ENCODE results near the gene GAS7.

Gene GAS7

GRCh38 chr17:9890124-9890523 lies 308.3 kb downstream of the GAS7 start:
- no peak for DNase-seq (ENCODE audit: low spot score)

DNA sequence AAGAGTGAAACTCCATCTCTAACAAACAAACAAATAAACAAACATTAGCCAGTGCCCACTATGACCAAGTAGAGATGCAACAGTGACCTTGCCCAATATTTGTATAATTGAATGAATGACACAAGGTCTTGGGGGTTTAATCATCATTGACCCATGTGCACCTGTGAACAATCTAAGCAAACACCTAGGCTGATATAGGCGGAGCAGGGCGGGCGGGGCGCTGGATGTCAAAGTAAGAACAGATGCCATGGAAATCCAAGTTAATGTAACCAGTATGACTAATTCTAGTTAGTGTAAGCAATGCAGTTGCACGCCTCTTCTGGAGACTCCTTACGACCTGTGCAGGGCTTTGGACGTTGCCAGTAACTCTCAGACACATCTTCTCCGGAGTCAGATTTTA lies 310.9 kb downstream of the GAS7 start:
- DNase-seq (ENCODE audit: low spot score), result no peak

- peak; percentile 41 for DNase-seq (ENCODE audit: low spot score)
These were observed 312.1 kb downstream of the GAS7 start for GRCh38 chr17:9886141-9886930.

- no peak for DNase-seq (ENCODE audit: low spot score)
These were observed 315.0 kb downstream of the GAS7 start for GRCh38 chr17:9883451-9883850.

- DNase-seq (ENCODE audit: low spot score), result peak; percentile 52
These were observed 317.8 kb downstream of the GAS7 start for GRCh38 chr17:9880582-9880999.

DNA sequence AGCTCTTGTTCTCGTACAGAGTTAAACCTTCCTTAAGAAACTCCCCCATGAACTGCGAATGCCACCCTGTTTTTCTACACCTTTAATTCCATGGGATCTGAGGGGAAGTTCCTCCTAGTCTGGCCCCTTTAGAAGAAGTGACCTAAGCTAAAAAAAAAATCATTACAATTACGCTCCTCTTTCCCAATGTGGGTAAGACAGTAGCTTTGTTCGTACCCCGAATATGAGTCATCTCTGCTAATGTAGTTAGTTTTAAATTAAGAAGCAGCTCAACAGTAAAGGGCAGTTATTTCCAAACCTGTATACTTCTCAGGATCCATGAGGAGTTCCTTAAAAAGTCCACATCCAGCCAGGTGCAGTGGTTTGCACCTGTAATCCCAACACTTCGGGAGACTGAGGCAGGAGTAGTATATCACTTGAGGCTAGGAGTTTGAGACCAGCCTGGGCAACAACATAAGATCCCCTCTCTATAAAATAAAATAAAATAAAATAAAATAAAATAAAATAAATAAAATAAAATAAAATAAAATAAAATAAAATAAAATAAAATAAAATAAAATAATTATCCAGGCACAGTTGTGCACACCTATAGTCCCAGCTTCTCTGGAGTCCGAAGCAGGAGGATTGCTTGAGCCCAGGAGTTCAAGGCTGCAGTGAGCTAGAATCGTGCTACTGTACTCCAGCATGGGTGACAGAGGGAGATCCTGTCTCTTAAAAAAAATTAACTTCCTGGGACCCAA lies 319.4 kb downstream of the GAS7 start:
- no peak for DNase-seq (ENCODE audit: low spot score)

- DNase-seq (ENCODE audit: low spot score), result peak; percentile 51
These were observed 320.1 kb downstream of the GAS7 start for GRCh38 chr17:9878356-9878755.

DNA sequence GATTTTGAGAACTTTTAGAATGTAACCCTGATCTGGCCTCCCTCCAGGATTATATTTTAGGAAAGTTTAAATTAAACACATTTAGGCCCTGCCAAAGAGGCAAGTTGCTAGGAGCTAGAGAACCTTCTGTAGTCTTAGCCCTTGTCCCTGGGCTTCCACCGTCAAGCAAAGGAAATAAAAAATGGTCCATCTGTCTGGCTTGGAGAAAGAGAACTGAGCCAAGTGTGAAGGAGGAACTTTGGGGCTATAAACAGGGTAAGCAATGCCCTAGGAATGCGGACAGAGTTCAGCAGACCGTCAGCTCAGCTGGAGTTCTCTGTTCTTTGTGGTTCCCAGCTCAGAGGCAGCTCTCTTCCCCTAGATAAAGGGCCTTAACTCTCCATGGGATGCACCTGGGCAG lies 323.0 kb downstream of the GAS7 start:
- DNase-seq (ENCODE audit: low spot score), result peak; percentile 40

DNA sequence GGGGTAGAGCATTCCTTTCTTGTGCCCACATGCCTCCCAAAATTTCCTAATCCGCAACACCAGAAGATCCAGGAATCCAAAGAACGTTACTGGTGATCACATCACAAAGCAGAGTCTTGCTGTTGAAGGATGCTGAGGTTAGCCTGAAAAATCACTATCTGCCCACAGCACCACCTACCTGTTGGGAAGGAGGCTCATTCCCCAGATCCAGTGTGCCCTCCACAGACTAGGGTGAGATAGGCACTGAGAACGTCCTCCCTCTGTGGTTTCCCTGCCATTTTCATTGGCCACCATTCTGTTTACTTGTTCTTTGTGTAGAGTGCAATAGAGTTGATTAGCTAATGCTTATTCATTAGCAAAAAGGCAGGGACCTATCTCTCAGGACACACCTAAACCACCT lies 323.7 kb downstream of the GAS7 start:
- DNase-seq (ENCODE audit: low spot score), result no peak

DNA sequence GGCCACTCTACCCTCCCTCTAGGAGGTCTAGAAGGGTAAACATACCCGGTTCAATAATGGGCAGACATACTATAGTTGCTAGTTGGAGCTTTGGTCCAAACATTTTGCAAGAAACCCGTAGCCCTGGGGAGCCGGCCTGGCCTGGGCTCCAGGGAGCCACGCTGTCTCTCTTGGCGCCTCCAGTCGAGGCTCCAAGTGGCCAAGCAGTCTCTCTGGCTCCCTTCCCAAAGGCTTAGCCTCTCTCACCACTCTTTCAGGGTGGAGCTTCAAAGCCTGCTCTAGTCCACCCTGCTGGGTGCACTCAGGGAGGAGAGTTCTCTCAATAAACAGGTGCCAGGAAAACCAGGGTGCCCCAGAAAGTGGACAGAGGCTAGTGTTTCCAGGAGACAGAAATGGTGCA lies 325.6 kb downstream of the GAS7 start:
- DNase-seq (ENCODE audit: low spot score), result no peak

GRCh38 chr17:9868552-9868951 lies 329.9 kb downstream of the GAS7 start:
- peak; percentile 44 for DNase-seq (ENCODE audit: low spot score)

DNA sequence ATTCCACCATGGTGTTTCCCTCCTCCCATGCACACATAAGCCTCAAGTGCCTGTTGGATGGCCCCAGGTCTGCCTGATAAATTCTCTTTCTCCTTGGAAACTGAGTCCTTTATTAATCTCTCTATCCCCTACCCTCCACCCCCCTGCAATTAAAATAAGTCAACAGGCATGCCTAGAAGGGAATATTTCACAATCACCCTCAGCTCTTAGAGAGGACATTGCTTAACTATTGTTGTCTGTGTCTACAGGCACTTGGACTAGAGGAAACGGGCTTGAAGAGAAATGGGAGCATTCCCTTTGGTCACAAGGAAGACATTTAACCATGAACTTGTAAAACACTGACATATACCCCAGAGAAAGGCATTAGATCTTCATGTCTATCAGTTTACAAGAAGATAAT lies 332.8 kb downstream of the GAS7 start:
- no peak for DNase-seq (ENCODE audit: low spot score)

GRCh38 chr17:9862949-9863348 lies 335.5 kb downstream of the GAS7 start:
- DNase-seq (ENCODE audit: low spot score), result no peak

DNA sequence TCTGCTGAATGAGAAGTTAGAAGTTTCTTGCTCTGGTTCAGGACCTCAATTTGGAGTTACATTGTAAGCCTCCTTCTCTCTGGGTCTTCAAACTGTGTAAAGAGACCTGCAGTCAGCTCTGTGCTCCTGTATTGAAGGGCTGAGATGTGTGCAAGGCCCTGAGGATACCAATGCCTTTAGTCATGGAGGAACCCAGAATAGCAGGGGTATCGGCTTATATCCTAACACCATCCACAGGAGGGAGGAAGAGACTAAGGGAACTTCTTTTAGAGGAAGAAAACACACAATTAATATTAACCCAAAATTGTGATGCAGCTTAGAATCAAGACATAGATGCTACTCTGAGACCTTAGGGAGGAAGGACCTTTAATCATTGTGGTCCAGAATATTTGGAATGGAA lies 336.2 kb downstream of the GAS7 start:
- DNase-seq (ENCODE audit: low spot score), result no peak

DNA sequence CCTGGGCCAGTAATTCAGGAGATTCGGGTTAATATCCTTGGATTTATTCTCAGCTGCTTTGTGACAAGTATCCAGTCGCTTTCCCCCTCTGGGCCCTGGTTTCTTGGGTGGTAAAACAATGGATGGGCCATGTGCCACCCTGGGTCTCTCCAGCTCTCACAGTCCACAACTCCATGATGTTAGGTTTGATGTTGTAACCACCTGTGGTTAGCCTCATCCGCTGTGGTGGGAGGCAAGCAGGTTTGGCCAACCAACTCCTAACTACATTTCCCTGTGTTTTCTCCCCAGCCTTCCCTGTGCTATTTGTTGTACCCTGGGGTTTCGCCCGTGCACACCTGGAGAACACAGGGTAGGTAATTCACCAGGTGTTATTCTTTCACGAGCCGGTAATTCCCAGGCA lies 337.6 kb downstream of the GAS7 start:
- no peak for DNase-seq (ENCODE audit: low spot score)

Measured in Ammon's horn (tissue), 1 donor.